ELF-1 (cell line): ENCODE data around the gene CDH11.

Experiments used
- DNase-seq: peaks from one replicate; pipeline ENCODE4 v3.0.0-alpha.2; 2016; ENCODE audit warnings: low read depth, low spot score

The CDH11 gene

GRCh38 chr16:65070831-65071432 lies 50.9 kb downstream of the CDH11 start:
- DNase-seq, result peak; percentile 71

GRCh38 chr16:65069766-65070165 lies 52.1 kb downstream of the CDH11 start:
- no peak for DNase-seq

DNA sequence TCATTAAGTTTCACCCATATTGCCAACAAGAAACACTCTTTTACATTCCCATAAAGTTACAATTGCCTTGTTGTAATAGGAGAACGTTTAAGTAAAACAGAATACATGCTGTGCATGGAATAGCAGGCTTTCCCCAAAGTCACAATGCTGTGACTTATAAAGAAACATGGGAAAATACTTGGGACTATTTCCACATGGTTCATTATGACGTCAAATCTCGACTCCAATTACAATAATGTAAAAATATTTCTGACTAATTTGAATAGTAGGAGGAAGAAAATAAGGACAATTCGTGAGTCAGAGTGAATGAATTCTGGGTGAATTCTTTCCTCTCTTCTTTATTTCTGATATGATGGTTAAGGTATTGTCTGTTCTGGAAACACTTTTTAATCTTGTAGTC lies 52.8 kb downstream of the CDH11 start:
- DNase-seq, result no peak

DNA sequence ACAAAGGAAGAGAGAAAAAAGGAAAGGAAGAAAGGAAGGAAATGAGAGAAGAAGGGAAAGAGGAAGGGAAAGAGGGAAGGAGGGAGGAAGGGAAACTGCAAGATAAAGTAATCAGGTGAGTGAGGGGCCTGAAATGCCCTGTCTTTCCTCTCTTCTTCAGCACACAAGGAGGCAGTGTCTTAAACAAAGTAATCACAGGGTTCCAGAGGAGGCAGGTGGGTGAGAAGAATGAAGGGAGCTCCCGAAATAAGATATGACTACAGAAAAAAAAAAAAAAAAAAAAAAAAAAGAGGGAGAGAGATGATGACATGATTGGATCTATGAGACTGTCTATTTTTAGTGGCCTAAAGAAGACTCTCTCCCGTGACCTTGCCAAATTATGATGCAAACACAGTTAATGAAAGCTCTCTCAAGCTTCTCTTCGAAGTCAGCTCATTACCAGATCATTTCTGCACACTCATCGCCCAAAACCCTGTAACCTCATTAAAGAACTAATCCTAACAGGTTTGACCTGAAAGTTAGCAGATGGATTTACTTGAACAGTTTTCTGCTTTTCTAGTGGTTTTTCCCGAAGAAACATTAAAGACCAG lies 53.6 kb downstream of the CDH11 start:
- no peak for DNase-seq

DNA sequence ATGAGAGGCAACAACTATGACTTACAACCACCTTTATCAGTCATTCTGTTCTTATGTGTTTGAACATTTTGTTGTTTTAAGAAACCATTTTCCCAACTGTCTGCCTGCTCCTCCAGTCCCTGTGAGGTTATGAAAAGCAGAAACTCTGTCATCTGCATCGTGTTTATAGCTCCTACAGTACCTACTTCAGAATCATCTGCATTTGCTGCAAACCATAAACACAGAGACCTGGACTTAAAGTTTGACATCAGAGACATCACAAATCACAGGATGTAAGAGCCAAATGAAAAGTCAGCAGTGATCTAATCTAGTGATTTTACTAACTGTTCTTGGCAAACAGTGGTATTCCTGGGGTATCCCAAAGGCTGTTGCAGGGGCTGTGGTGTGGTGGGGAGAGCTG lies 55.2 kb downstream of the CDH11 start:
- DNase-seq, result no peak

DNA sequence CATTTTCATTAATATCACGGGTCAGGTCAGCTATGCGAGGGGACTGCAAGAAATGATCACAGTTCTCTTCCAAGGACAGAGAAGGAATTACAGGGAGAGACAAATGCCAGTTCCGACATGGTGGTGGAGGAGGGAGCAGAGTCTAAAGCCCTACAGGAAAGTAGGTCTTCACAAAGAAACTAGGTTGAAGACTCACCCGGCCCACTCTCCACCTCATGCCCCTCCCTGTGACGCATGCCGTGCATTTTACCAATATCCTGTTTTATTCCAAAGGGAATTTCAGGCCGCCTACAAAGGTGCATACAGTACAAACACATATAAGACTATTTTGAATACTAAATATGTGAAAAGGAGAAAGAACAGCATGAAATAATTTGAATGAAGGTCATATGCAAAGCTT lies 56.8 kb downstream of the CDH11 start:
- no peak for DNase-seq

DNA sequence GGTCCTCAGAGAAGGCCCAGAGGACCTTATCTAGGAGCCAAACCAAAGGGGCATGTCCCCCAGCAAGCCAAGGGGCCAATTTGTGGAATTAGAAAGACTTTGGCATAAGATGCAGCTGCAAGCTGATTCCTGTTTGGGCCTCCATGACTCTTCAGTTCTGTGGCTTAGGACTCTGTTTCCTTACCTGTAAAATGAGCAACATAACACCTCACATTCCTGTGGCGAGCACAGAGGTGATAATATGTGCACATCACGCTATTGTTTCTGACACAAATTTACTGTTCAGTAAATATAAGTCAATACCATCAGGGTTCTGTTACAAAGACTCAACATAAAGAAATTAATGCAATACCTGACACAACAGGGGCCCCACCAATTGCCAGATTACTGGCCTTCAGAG lies 57.7 kb downstream of the CDH11 start:
- DNase-seq, result no peak

GRCh38 chr16:65062736-65063583 lies 58.9 kb downstream of the CDH11 start:
- DNase-seq, result no peak

DNA sequence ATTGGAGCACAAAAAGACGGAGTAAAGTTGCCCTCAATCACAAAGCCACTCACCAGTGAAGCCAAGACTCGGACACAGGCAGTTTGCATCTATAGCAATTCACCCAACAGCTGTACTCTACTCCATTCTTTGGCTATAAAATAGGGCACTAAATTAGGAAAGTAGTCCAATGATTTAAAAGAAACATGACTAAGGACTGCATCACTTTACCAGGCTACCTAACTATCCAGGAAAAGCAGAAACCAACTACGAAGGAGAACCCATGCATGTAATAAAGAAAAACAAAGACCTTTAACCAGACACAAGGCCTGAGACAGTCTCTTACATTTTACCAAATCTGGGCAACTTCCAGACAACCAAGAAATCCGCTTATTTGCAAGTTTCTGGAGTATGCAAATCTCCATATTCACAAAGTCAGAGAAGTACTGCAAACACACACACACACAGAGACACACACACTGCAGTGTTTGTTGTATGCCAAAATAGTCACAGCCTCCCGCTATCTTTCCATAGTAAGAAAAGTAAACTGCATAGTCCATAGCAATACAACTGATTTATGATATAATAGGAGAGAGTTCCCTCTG lies 59.8 kb downstream of the CDH11 start:
- DNase-seq, result no peak

GRCh38 chr16:65061263-65061662 lies 60.6 kb downstream of the CDH11 start:
- DNase-seq, result no peak

DNA sequence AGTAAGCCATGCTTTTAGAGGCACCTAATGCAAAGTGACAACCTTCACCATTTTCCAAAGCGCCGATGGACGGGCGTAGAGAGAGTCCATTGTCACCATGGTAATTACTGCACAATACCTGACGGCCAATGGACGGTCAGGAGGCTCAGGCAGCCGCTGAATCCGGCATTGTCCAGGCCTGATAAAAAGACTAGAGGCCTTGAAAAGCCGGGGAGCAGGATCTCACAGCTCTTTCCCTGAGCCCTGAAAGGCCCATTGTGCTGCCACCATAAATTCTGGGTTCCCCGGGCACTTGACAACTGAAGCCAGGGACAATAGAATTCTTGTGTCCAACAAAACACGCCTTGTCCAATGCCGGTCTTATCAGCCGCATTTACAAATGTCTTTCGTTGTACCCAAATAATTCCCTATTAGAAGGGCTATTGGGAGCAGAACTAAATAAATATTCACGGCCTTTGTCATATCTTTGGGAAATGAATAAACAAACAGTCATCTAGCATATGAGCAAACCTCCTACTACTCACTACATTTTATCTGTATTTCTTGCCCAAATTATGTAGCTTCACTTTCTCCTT lies 62.4 kb downstream of the CDH11 start:
- no peak for DNase-seq

GRCh38 chr16:65057184-65057583 lies 64.7 kb downstream of the CDH11 start:
- no peak for DNase-seq

DNA sequence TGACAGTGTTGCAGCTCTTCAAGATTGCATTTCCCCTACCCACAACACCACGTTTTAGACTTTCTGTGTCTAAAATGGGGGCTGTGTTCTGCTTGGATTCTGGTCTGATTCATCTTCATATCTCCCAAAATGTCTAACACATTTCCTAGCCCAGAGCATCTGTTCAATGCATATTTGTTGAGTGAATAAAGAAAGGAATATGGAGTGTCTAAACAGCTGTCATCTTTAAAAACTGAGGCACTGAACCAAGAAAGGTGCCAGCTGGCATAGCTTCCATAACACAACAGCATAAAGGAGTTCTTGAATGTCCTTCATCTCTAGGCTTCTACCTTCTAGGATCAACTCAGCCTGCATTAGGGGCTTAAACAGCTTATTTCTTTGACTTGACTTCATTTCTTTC lies 67.4 kb downstream of the CDH11 start:
- DNase-seq, result no peak

DNA sequence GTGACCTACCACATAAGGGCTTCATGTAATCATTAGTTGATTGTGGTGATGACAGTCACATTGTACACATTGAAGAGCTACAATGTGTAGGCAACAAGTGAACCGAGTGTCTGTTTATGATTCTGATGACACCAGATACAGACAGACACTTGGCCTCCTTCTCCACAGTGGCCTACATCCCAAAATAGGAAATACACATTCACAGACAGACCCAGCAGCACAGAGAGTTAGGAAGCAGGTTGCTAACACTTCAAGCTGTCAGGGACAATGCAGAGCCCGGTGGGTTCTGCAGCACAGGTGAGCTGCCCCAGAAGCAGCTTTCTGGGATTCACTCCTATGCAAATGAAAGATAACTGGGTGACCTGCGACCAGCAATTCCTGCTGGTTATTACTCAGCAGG lies 72.2 kb downstream of the CDH11 start:
- DNase-seq, result no peak

DNA sequence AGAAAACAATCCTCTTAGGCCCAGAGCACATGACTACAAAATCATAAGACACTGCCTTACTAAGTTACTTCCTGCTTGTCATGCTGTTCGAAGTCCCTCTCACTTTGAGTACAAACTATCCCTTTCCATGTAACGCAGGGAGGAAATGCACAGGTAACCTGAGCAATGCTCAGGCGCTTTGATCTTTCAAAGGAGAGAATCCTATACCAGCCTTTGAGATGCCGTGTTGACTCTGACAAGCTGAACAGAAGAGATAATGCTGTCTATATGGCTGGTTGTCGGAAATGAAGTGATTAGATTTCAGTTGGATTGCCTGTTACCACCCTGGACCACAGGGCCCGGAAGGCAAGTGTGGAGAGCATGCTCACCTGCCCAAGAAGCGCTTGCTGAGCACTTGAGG lies 75.9 kb downstream of the CDH11 start:
- DNase-seq, result no peak

- no peak for DNase-seq
Observed at GRCh38 chr16:65044873-65045272, 77.0 kb downstream of the CDH11 start.

DNA sequence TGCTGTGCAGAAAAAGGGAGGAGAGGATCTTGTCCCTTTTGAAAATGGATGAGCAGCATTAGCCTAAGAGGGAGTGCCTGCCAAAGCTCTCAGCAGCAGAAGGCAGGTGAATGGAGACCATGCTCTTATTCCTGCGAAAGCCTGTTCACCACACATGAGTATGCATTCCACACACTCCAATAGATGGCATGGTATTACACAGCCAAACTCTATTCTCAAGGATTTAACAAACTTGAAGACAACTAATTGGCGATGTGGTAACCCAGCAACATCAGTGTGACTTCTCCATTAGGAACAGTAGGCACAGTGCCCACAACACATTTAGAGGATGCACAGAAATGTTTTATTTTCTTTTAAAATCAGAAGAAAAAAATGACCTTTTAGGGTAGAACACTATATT lies 77.8 kb downstream of the CDH11 start:
- DNase-seq, result no peak

- DNase-seq, result no peak
Observed at GRCh38 chr16:65042438-65043365, 79.2 kb downstream of the CDH11 start.

- DNase-seq, result no peak
Observed at GRCh38 chr16:65041667-65042066, 80.2 kb downstream of the CDH11 start.

DNA sequence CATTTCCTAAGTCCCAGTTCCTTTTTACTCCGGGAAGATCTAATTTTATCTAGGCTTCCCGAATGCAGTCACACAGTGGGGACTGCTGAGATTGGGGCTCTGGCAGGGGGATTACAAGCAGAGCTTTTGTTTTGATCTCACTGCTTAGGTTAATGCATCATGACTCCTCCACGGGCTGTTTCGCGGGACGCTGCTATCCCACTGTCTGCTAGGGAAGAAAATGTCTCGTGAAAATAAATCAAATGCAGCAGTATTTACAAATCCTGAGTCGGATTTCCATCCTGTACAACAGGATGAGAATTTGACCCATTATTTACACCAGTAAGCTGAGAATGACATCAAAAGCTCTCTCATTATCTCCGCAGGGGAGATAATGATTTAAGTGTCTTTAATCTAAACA lies 83.8 kb downstream of the CDH11 start:
- peak; percentile 33 for DNase-seq

DNA sequence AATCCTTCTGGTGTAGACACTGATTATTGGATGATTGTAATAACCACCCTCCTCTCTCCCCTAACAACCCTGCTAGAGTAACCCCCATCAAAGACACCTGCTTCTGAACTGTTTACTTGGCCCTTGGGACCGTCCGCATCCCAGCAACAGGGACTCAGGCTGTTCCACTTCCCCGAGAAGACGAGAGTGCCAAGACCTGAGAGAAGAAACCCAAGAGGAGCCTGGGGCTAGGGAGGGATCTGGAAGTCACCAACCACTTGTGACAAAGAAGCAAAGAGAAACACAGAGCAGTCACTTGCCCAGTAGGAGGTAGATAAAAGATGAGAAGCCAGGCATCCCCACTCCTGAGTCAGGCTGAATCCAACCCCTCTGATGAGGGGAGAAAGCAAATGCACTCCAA lies 84.3 kb downstream of the CDH11 start:
- peak; percentile 73 for DNase-seq
